DLD1 (cell line): Measurements from ENCODE around the gene STRBP.
"Not testable (repeated sequence)": the region's sequence is repeated elsewhere in the genome, so short reads cannot be mapped to it uniquely, and the experiment has no call there.

Experiments
- in situ Hi-C: cut with HindIII; loops from 2 replicates; pipeline ENCODE4 v1.10.0; 2017; ENCODE audit warnings: low sequenced_read_pairs

STRBP gene

DNA sequence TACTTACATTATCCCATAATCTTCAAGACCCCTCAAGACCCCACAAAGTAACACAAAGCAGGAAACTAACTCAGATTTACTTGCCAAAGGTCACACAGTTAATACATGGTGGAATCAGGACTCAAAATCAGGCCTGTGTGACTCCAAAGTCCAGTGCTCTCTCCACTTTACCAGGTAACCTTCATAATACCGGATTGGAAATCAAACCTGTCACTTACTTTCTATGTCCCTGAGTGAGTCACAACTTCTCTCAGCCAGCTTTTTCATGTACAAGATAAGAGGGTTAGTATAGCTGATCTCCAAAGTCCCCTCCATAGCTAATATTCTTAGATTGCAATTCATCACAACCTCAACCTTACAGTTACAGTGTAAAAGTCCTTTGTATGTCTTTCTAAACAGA, 17.1 kb downstream of the STRBP start:
- in situ Hi-C loops, result no loop called here

DNA sequence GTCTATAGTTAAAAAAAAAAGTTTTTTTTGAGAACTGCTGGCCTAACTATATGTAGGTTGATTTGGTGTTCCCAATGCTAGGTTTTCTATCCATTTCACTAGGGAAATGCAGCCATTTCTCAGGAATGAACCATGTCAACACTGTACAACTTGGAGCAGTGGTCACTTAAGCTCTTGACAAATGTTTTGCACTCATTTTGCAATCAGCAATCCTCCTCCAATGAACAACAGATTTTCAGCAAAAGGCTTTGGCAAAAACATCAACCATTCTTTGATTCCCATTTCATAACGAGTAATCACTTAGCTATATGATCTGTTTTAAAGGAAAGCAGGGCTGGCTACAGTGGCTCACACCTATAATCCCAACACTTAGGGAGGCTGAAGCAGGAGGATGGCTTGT, 17.9 kb downstream of the STRBP start:
- in situ Hi-C loops, result no loop called here

- in situ Hi-C loops, result not testable (repeated sequence)
Observed at GRCh38 chr9:123249162-123249561, 19.2 kb downstream of the STRBP start.

DNA sequence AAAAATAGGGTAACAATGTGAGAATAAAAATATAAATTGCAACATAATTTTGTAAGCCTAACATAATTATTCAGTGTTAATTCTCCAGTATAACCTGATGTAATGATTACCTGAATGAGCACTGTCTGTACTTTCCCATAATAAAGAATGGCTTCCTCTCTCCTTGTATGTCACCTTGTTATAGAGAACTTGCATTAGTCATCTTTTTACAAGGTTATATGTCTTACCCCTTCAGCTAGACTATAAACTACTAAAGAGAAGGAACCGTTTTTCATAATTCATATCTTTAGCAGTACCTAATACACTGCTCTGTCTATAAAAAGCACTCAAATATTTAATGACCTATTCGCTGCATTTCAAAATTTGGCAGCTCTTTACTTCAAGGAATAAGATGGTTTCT, 19.8 kb downstream of the STRBP start:
- in situ Hi-C loops, result no loop called here

DNA sequence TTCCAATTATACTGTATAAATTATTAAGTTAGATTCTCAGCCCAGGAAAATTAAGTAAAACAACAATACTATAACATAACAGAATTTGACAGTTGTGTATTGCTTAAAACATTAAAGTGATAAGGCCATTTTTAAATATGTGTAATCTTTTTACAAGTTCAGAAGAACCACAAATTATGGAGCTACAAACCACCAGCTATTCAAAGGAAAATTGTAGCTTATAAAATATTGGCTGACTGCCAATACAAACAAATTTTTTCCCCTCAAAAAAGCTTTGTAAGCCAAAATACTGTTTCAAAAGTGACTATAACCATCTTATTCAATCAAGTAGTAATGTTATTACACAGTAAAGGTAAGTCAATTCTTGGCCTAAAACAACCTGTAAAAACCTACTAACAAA, 21.9 kb downstream of the STRBP start:
- in situ Hi-C loops, result no loop called here

DNA sequence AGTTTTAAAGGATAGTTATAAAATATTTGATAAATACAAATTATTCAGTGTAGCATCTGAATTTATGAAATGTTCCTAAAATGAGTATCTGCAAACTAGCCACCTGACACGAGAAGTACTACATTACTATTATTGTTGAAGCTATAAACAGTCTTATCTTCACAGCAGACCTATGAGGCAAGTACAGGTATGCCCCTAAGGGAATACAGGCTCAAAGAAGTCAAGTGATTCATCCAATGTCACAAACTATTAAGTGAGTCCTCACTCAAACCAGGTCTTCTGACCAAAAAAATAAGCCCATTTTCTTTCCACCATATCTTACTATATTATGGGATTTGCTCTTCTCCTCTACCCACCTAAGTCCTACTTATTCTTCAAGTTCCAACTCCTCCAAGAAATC, 28.7 kb downstream of the STRBP start:
- in situ Hi-C loops, result no loop called here

GRCh38 chr9:123238365-123238764, 30.0 kb downstream of the STRBP start:
- in situ Hi-C loops, result no loop called here

DNA sequence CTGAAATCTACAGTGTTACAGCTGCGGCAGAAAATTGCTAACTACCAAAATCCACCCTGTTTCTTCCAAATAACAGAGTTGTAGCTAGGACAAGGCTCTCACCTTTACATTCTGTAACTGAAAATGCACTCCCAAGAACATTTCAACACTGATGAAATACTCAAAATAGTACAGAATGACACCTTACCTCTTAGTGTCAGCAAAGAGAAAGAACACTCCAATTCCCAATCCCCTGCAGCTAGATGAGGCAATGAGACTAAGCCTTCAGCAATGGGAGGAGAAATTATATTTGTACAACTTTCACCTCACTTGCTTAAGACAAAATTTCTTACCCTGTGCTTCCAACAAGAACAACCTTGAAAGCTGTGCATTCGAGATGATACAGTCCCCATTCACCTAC, 31.2 kb downstream of the STRBP start:
- in situ Hi-C loops, result no loop called here

DNA sequence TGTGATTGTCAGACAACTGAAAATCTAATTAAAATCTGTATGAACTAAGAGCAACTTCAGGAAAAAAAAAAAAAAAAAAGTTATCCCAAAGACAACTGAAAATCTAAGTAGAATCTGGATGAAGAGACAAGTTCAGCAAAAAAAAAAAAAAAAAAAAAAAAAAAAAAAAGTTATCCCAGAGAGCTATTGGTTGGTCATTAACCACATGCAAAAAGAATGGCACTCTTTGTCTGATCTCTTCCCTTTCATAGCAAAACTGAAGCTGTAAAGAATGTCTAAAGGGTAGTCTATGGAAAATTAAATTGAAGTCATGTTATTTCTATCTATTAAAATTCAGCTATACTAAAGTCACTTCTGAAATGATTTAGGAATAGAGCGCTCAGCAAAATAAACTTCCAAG, 32.9 kb downstream of the STRBP start:
- in situ Hi-C loops, result no loop called here

- in situ Hi-C loops, result no loop called here
Observed at GRCh38 chr9:123234853-123235252, 33.5 kb downstream of the STRBP start.

DNA sequence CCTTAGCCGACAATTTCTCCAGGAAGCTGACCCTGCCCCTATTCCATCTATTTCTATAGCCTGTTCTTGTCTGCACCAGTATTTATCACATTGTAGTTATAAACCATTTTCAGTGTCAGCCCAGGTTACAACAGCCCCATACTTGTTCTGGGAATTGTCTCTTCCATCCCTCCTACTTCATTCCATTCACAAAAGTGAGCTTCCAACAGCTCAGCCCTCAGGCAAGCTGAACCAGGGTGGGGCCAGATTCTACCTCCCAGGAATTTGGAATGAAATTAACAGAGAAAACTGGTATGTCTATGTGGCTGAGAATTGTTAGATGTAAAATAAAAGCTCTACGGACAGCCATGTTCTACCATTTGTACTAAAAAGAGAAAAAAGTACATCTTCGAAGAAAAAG, 36.1 kb downstream of the STRBP start:
- in situ Hi-C loops, result no loop called here

GRCh38 chr9:123231421-123231820, 37.0 kb downstream of the STRBP start:
- in situ Hi-C loops, result no loop called here

DNA sequence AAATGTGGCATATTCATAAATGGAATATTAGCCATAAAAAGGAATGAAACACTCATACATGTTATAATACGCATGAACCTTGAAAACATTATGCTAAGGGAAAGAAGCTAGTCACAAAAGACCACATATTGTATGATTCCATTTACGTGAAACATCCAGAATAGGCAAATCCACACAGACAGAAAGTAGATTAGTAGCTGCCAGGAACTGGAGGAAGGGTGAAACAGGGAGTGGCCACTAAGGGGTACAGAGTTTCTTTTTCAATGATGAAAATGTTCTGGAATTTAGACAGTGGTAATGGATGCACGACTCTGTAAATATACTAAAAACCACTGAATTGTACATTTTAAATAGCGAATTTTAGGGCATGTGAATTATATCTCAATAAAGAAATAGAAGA, 39.4 kb downstream of the STRBP start:
- in situ Hi-C loops, result no loop called here

GRCh38 chr9:123225995-123226394, 42.4 kb downstream of the STRBP start:
- in situ Hi-C loops, result no loop called here

DNA sequence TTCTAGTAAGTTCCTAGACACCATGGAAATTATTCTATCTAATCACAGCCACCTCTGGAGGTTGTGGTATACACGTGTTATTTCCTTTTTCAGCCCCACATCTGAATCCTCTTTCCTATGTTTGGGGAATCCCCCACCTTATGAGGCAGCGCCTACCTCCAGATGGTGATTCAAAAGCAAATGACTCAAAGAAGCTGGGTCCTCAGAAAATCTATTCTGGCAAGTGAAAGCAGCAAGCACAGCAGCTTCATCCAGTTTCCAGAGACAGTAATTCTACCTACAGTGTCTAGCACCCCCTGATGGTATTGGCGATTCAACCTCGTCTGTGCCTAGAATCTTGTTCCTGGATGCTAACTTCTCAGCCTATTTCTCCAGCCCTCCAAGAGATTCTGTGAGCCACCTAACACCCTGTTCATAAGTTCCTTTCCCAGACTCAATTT, 43.0 kb downstream of the STRBP start:
- in situ Hi-C loops, result no loop called here

DNA sequence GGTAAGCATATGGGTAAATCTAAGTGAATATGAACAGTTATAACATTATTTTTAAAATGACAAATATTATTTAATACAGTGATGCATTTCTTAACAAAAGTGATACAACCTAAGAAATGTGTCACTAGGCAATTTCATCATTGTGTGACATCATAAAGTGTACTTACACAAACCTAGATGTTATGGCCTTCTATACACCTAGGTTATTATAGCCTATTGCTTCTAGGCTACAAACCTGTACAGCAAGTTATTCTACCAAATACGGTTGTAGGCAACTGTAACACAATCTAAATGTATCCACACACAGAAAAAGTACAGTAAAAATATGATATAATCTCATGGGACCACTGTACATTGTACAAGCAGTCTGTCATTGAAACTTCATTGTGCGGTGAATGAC, 48.3 kb downstream of the STRBP start:
- in situ Hi-C loops, result no loop called here

- in situ Hi-C loops, result no loop called here
Observed at GRCh38 chr9:123218831-123219230, 49.6 kb downstream of the STRBP start.

- in situ Hi-C loops, result no loop called here
Observed at GRCh38 chr9:123217128-123217654, 51.2 kb downstream of the STRBP start.

DNA sequence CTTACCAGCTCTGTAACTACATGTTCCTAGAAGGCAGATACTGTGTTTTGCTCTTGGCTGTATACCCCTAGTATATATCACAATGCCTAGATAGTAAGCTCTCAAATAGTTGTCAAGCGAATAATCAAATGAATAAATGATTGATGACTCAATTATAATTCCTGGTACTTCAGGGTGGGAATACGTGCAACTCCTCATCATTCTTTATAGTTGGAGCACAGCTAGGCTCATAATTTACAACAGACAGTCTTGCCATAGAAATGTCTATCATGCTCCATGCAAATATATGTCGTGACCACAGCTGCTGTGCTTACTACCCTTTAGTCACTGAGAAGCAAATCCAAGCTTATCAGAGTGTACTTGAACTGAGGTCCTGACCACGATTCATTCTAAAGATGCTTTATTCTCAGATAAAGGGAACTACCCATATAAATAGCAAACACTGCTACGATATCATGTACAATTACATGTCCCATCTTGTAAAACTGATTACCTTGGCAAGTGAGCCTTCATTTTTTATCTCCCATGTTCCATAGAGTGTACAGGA, 52.1 kb downstream of the STRBP start:
- in situ Hi-C loops, result no loop called here

- in situ Hi-C loops, result no loop called here
Observed at GRCh38 chr9:123211081-123211480, 57.3 kb downstream of the STRBP start.

DNA sequence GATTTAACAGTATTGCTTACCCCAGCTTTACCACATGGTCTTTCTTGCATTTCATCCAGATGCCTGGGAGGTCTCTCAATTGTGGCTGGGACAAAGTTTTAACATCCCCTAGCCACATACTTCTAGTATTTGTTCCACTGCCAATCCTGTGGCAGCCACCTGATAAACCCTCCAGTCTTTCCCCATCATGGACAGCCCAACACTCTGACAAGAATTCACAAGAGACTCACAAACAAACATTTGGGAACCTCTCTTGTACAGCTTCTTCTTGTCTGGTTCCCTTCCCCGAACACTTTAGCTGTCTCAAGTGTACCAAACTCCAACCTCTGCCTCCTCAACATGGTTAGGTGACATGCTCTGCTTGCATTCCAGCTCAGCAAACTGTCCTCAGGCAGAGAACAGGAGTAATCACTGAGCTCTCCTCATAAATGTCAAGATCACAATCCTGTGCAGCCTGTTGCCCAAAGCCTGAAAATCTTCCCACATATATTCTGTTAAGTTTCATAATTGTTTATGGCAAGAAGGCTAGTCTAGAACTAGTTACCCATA, 59.7 kb downstream of the STRBP start:
- in situ Hi-C loops, result no loop called here

GRCh38 chr9:123206065-123206464, 62.3 kb downstream of the STRBP start:
- in situ Hi-C loops, result no loop called here

- in situ Hi-C loops, result no loop called here
Observed at GRCh38 chr9:123201083-123201482, 67.3 kb downstream of the STRBP start.
